Karpas-422 (cell line): Measurements from ENCODE around the gene RPL41. TPM values are rescaled to one million over a fixed set of nuclear protein-coding genes. Genes with fewer than 3 reads are reported as not detected.
A peak's percentile ranks its signal among the peaks of the same experiment; 100 is the strongest.

ENCODE experiments used
- DNase-seq: peaks from one replicate; pipeline ENCODE4 v3.0.0-alpha.2; 2015
- H2AFZ ChIP-seq: fragments of 200-600 bp; sonication (generic); 2 replicates; pipeline ENCODE4 v1.6.1; 2014; ENCODE audit warnings: antibody characterized with exemption, low read length, mixed read lengths
- H3K27ac ChIP-seq: fragments of 200-600 bp; sonication (generic); 2 replicates; pipeline ENCODE4 v1.5.1; 2014; ENCODE audit warnings: mild to moderate bottlenecking, low read length, moderate library complexity
- H3K27me3 ChIP-seq: fragments of 200-600 bp; sonication (generic); 2 replicates; pipeline ENCODE4 v1.6.1; 2014; ENCODE audit warnings: low read length, mixed read lengths
- H3K36me3 ChIP-seq: fragments of 200-600 bp; sonication (generic); 2 replicates; pipeline ENCODE4 v1.6.1; 2014; ENCODE audit warnings: low read length, mixed read lengths; ENCODE audit not compliant: insufficient read depth
- H3K4me1 ChIP-seq: fragments of 200-600 bp; sonication (generic); 2 replicates; pipeline ENCODE4 v1.6.1; 2014; ENCODE audit warnings: mild to moderate bottlenecking, low read length, mixed read lengths
- H3K4me2 ChIP-seq: fragments of 200-600 bp; sonication (generic); 2 replicates; pipeline ENCODE4 v1.6.1; 2014; ENCODE audit warnings: low read length, low read depth, mild to moderate bottlenecking; ENCODE audit not compliant: poor library complexity, severe bottlenecking
- H3K4me3 ChIP-seq: fragments of 200-600 bp; sonication (generic); 2 replicates; pipeline ENCODE4 v1.5.1; 2014; ENCODE audit warnings: mild to moderate bottlenecking, antibody characterized with exemption, low read length, mixed read lengths
- H3K79me2 ChIP-seq: fragments of 200-600 bp; sonication (generic); 2 replicates; pipeline ENCODE4 v1.6.1; 2014; ENCODE audit warnings: mild to moderate bottlenecking, low read length, mixed read lengths
- H3K9ac ChIP-seq: fragments of 200-600 bp; sonication (generic); 2 replicates; pipeline ENCODE4 v1.6.0; 2014; ENCODE audit warnings: low read length
- H3K9me2 ChIP-seq: fragments of 200-600 bp; sonication (generic), shearing (Covaris generic); replicated peaks from 2 replicates; pipeline ENCODE4 v1.6.0; 2014; ENCODE audit warnings: mild to moderate bottlenecking, low read length, moderate library complexity; ENCODE audit not compliant: insufficient read depth
- H3K9me3 ChIP-seq: fragments of 300-700, 200-600 bp; sonication (generic); 2 replicates; pipeline ENCODE4 v1.6.1; 2014; ENCODE audit warnings: low read length, mixed read lengths
- H4K20me1 ChIP-seq: fragments of 200-600 bp; sonication (generic); 2 replicates; pipeline ENCODE4 v1.6.1; 2014; ENCODE audit warnings: mild to moderate bottlenecking, antibody characterized with exemption, low read length, low read depth; ENCODE audit not compliant: insufficient read depth
- total RNA-seq: library from RNA; depleted of rRNA; stranded (reverse); fragments of >200 nt; shearing (Covaris generic); gene quantifications from 2 replicates; pipeline ENCODE4 v1.2.3, GENCODE V29; 2014; ENCODE audit warnings: low replicate concordance

The RPL41 gene
- total RNA-seq, 1 experiment from 2014 or later: 7,506 TPM

- peak; percentile 100 for DNase-seq
- Histone ChIP-seq H3K27ac (peak within 1 kb of the TSS; percentile 93), H3K9me3 (no peaks in the 10 kb centered on the region), H3K4me2 (peak within 1 kb of the TSS; percentile 94), H3K9ac (peak within 1 kb of the TSS; percentile 85), H3K79me2 (peaks cover 28% of the 10 kb centered on the region), H3K36me3 (peaks cover 16% of the 10 kb centered on the region), H3K27me3 (no peaks in the 10 kb centered on the region), H3K4me3 (peak within 1 kb of the TSS; percentile 90), H3K4me1 (peaks cover 25% of the 10 kb centered on the region), H3K9me2 (no peaks in the 10 kb centered on the region), H4K20me1 (no peaks in the 10 kb centered on the region), H2AFZ (no peak within 1 kb of the TSS)
Observed at GRCh38 chr12:56117778-56118687, 1.6 kb downstream of the RPL41 start, which contains the start of gene ZC3H10. Gene ZC3H10, plus strand, starts transcription at chr12:56118266. Its CDS starts 2,297 bp downstream, at chr12:56120563.

GRCh38 chr12:56118688-56119357 lies 2.4 kb downstream of the RPL41 start:
- Histone ChIP-seq H3K4me2 (peak overlapping the region; percentile 94), H3K9ac (peak overlapping the region; percentile 77), H3K79me2 (peaks cover 30% of the 10 kb centered on the region), H3K27ac (peak overlapping the region; percentile 61), H2AFZ (no peak overlapping the region), H3K9me3 (no peaks in the 10 kb centered on the region), H3K36me3 (peaks cover 10% of the 10 kb centered on the region), H3K4me1 (peaks cover 25% of the 10 kb centered on the region), H3K4me3 (peak overlapping the region; percentile 74), H3K9me2 (no peaks in the 10 kb centered on the region), H4K20me1 (no peaks in the 10 kb centered on the region), H3K27me3 (no peaks in the 10 kb centered on the region)
- no peak for DNase-seq

GRCh38 chr12:56119361-56119796 lies 2.9 kb downstream of the RPL41 start:
- H3K9me3 ChIP-seq: no peaks in the 10 kb centered on the region
- peak overlapping the region; percentile 74 for H3K4me3 ChIP-seq
- peaks cover 32% of the 10 kb centered on the region for H3K79me2 ChIP-seq
- H3K9me2 ChIP-seq: no peaks in the 10 kb centered on the region
- H3K27me3 ChIP-seq: no peaks in the 10 kb centered on the region
- H4K20me1 ChIP-seq: no peaks in the 10 kb centered on the region
- H3K27ac ChIP-seq: peak overlapping the region; percentile 61
- H3K9ac ChIP-seq: peak overlapping the region; percentile 77
- H2AFZ ChIP-seq: no peak overlapping the region
- H3K4me2 ChIP-seq: peak overlapping the region; percentile 94
- peaks cover 25% of the 10 kb centered on the region for H3K4me1 ChIP-seq
- H3K36me3 ChIP-seq: peaks cover 9% of the 10 kb centered on the region
- peak; percentile 87 for DNase-seq

- H3K27ac ChIP-seq: no peak overlapping the region
- peak overlapping the region; percentile 94 for H3K4me2 ChIP-seq
- H4K20me1 ChIP-seq: no peaks in the 10 kb centered on the region
- H3K9me3 ChIP-seq: no peaks in the 10 kb centered on the region
- H2AFZ ChIP-seq: no peak overlapping the region
- H3K4me3 ChIP-seq: peak overlapping the region; percentile 74; the same call in 1 of the 2 replicates
- no peaks in the 10 kb centered on the region for H3K27me3 ChIP-seq
- no peaks in the 10 kb centered on the region for H3K9me2 ChIP-seq
- peaks cover 32% of the 10 kb centered on the region for H3K79me2 ChIP-seq
- H3K9ac ChIP-seq: peak overlapping the region; percentile 77
- H3K4me1 ChIP-seq: peaks cover 21% of the 10 kb centered on the region
- no peak for DNase-seq
- peaks cover 9% of the 10 kb centered on the region for H3K36me3 ChIP-seq
Observed at GRCh38 chr12:56120158-56120846, 3.9 kb downstream of the RPL41 start.

- Histone ChIP-seq H3K9ac (no peak overlapping the region), H3K79me2 (peaks cover 32% of the 10 kb centered on the region)
- no peak for DNase-seq
Observed at GRCh38 chr12:56121204-56121870, 4.9 kb downstream of the RPL41 start.

GRCh38 chr12:56122637-56123036 lies 6.2 kb downstream of the RPL41 start:
- H3K36me3 ChIP-seq: 0 out of 2 replicates have a peak, but pooled peaks cover 6% of the 10 kb centered on the region
- peaks cover 23% of the 10 kb centered on the region for H3K79me2 ChIP-seq
- H3K27me3 ChIP-seq: no peaks in the 10 kb centered on the region
- no peak overlapping the region for H2AFZ ChIP-seq
- no peaks in the 10 kb centered on the region for H4K20me1 ChIP-seq
- H3K9me3 ChIP-seq: no peaks in the 10 kb centered on the region
- no peak overlapping the region for H3K4me2 ChIP-seq
- no peak overlapping the region for H3K4me3 ChIP-seq
- DNase-seq: no peak
- no peak overlapping the region for H3K27ac ChIP-seq
- H3K9me2 ChIP-seq: no peaks in the 10 kb centered on the region
- peaks cover 38% of the 10 kb centered on the region for H3K4me1 ChIP-seq
- no peak overlapping the region for H3K9ac ChIP-seq

More at GRCh38 chr12:56121204-56121870, 4.9 kb downstream of the RPL41 start:
- Histone ChIP-seq H2AFZ (no peak overlapping the region), H3K4me1 (peaks cover 25% of the 10 kb centered on the region), H4K20me1 (no peaks in the 10 kb centered on the region), H3K27ac (no peak overlapping the region), H3K36me3 (peaks cover 9% of the 10 kb centered on the region), H3K9me3 (no peaks in the 10 kb centered on the region), H3K9me2 (no peaks in the 10 kb centered on the region), H3K4me3 (no peak overlapping the region), H3K4me2 (no peak overlapping the region), H3K27me3 (no peaks in the 10 kb centered on the region)

- Histone ChIP-seq H3K4me3 (no peak overlapping the region), H3K27ac (no peak overlapping the region), H3K79me2 (peaks cover 27% of the 10 kb centered on the region), H3K4me2 (no peak overlapping the region), H3K9me2 (no peaks in the 10 kb centered on the region), H3K36me3 (0 out of 2 replicates have a peak, but pooled peaks cover 6% of the 10 kb centered on the region), H3K4me1 (peaks cover 33% of the 10 kb centered on the region), H4K20me1 (no peaks in the 10 kb centered on the region), H3K9me3 (no peaks in the 10 kb centered on the region), H3K9ac (no peak overlapping the region), H2AFZ (no peak overlapping the region), H3K27me3 (no peaks in the 10 kb centered on the region)
- DNase-seq: no peak
Observed at GRCh38 chr12:56124133-56124532, 7.7 kb downstream of the RPL41 start.
